ENCODE measurements around the gene BDKRB1.

Gene BDKRB1

DNA sequence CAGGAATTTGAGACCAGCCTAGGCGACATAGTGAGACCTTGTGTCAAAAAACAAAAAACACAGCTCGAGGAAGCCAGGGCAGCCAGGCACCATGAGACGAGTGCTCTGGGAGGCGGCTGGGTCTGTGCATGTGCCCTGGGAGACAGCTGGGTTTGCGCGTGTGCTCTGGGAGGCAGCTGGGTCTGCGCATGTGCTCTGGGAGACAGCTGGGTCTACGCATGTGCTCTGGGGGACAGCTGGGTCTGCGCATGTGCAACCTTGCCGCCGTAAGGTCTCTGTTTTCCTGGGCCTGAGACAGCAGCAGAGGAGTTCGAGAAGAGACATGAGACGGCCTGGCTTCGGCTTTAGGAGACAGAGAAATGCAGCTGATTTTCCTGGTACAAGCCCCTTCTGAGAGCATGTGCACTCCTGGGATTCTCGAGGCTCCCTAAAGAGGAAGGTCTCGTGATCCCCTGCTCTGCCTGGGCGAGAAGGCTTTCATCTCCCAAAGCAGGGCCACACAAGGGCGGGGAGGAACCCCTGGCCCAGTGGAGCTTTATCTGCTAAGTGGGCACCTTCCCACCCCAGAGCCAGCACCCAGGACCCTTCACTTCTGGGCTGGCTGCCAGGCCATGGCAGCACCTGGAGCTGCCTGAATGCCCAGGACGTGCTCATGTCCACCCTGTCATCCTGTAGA, 3.5 kb upstream of the BDKRB1 start:
- Histone ChIP-seq H2BK15ac (ENCODE audit: low read length) (no peak overlapping the region), H4K91ac (ENCODE audit: low read depth, low read length, poor library complexity) (no peak overlapping the region), H2AFZ (ENCODE audit: low read length) (no peak overlapping the region), H3K23ac (ENCODE audit: low read depth, low read length, poor library complexity) (no peak overlapping the region), H3K36me3 (replicated peaks in 1 of 2; ENCODE audit: control insufficient read depth in 2 of 2, insufficient read depth in 2 of 2, low read length in 2 of 2) (no peaks in the 10 kb centered on the region), H2AK5ac (ENCODE audit: low read depth, low read length) (no peak overlapping the region), H3K4me2 (ENCODE audit: insufficient read depth, low read length, poor library complexity, severe bottlenecking) (no peak overlapping the region), H3K14ac (ENCODE audit: low read length) (no peak overlapping the region), H3K4ac (ENCODE audit: low read length) (no peak overlapping the region), H3K4me3 (ENCODE audit: low read length in 2 of 2) (no peak overlapping the region), H4K8ac (ENCODE audit: low read depth, low read length) (no peak overlapping the region), H3K18ac (ENCODE audit: low read length) (peak overlapping the region; percentile 15), H2BK5ac (ENCODE audit: low read length) (no peak overlapping the region), H3K4me1 (ENCODE audit: control insufficient read depth in 2 of 2, insufficient read depth in 1 of 2, low read depth in 1 of 2, low read length in 2 of 2) (peaks cover 0 to 7% of the 10 kb centered on the region in 2 donors), H2BK120ac (ENCODE audit: low read depth, low read length) (no peak overlapping the region), H3K79me1 (ENCODE audit: low read depth, low read length) (no peaks in the 10 kb centered on the region), H3K9ac (ENCODE audit: low read depth, low read length, poor library complexity) (no peak overlapping the region), H3K9me3 (replicated peaks in 1 of 2; ENCODE audit: control insufficient read depth in 2 of 2, insufficient read depth in 1 of 2, low read depth in 1 of 2, low read length in 2 of 2) (no peaks in the 10 kb centered on the region), H3K27ac (replicated peaks; ENCODE audit: low read length) (no peak overlapping the region), H2BK12ac (ENCODE audit: low read length) (no peak overlapping the region), H3K27me3 (ENCODE audit: control insufficient read depth in 3 of 3, insufficient read depth in 3 of 3, low read depth in 1 of 3, low read length in 3 of 3) (peaks cover 0 to 3% (median 0%) of the 10 kb centered on the region in 3 experiments)
- DNase-seq (ENCODE audit: low spot score): no peak
- no CpG with 5 or more reads among the region's 19 CpGs for WGBS, 2 donors (ENCODE audit: extremely low coverage in 2 of 2, insufficient read length in 2 of 2, insufficient replicate concordance in 1 of 2)

- DNase-seq (ENCODE audit: low spot score): no peak
- Histone ChIP-seq H3K18ac (ENCODE audit: low read length) (no peak overlapping the region), H3K23ac (ENCODE audit: low read depth, low read length, poor library complexity) (no peak overlapping the region), H3K4ac (ENCODE audit: low read length) (no peak overlapping the region), H3K4me1 (ENCODE audit: control insufficient read depth in 2 of 2, insufficient read depth in 1 of 2, low read depth in 1 of 2, low read length in 2 of 2) (peaks cover 0 to 7% of the 10 kb centered on the region in 2 donors), H2BK15ac (ENCODE audit: low read length) (no peak overlapping the region), H3K9ac (ENCODE audit: low read depth, low read length, poor library complexity) (no peak overlapping the region), H4K8ac (ENCODE audit: low read depth, low read length) (no peak overlapping the region), H2BK120ac (ENCODE audit: low read depth, low read length) (no peak overlapping the region), H3K27me3 (ENCODE audit: control insufficient read depth in 3 of 3, insufficient read depth in 3 of 3, low read depth in 1 of 3, low read length in 3 of 3) (peaks cover 0 to 3% (median 0%) of the 10 kb centered on the region in 3 experiments), H3K14ac (ENCODE audit: low read length) (no peak overlapping the region), H2BK12ac (ENCODE audit: low read length) (no peak overlapping the region), H3K27ac (replicated peaks; ENCODE audit: low read length) (no peak overlapping the region), H3K4me2 (ENCODE audit: insufficient read depth, low read length, poor library complexity, severe bottlenecking) (no peak overlapping the region), H2AFZ (ENCODE audit: low read length) (no peak overlapping the region), H3K4me3 (ENCODE audit: low read length in 2 of 2) (no peak overlapping the region), H3K79me1 (ENCODE audit: low read depth, low read length) (no peaks in the 10 kb centered on the region), H2AK5ac (ENCODE audit: low read depth, low read length) (no peak overlapping the region), H3K36me3 (replicated peaks in 1 of 2; ENCODE audit: control insufficient read depth in 2 of 2, insufficient read depth in 2 of 2, low read length in 2 of 2) (no peaks in the 10 kb centered on the region), H4K91ac (ENCODE audit: low read depth, low read length, poor library complexity) (no peak overlapping the region), H2BK5ac (ENCODE audit: low read length) (no peak overlapping the region), H3K9me3 (replicated peaks in 1 of 2; ENCODE audit: control insufficient read depth in 2 of 2, insufficient read depth in 1 of 2, low read depth in 1 of 2, low read length in 2 of 2) (no peaks in the 10 kb centered on the region)
- no CpG with 5 or more reads among the region's 9 CpGs for WGBS, 2 donors (ENCODE audit: extremely low coverage in 2 of 2, insufficient read length in 2 of 2, insufficient replicate concordance in 1 of 2)
Measured at GRCh38 chr14:96252999-96253539, 2.9 kb upstream of the BDKRB1 start.

GRCh38 chr14:96254687-96255086, 1.3 kb upstream of the BDKRB1 start:
- no peak overlapping the region for H3K4me3 ChIP-seq (ENCODE audit: low read length in 2 of 2)
- H2BK12ac ChIP-seq (ENCODE audit: low read length): no peak overlapping the region
- H3K4me2 ChIP-seq (ENCODE audit: insufficient read depth, low read length, poor library complexity, severe bottlenecking): no peak overlapping the region
- peaks cover 0 to 3% (median 0%) of the 10 kb centered on the region in 3 experiments for H3K27me3 ChIP-seq (ENCODE audit: control insufficient read depth in 3 of 3, insufficient read depth in 3 of 3, low read depth in 1 of 3, low read length in 3 of 3)
- no peaks in the 10 kb centered on the region for H3K36me3 ChIP-seq (replicated peaks in 1 of 2; ENCODE audit: control insufficient read depth in 2 of 2, insufficient read depth in 2 of 2, low read length in 2 of 2)
- H3K4me1 ChIP-seq (ENCODE audit: control insufficient read depth in 2 of 2, insufficient read depth in 1 of 2, low read depth in 1 of 2, low read length in 2 of 2): peaks cover 0 to 7% of the 10 kb centered on the region in 2 donors
- peaks cover 0 to 2% of the 10 kb centered on the region in 2 donors for H3K9me3 ChIP-seq (replicated peaks in 1 of 2; ENCODE audit: control insufficient read depth in 2 of 2, insufficient read depth in 1 of 2, low read depth in 1 of 2, low read length in 2 of 2)
- H4K91ac ChIP-seq (ENCODE audit: low read depth, low read length, poor library complexity): no peak overlapping the region
- H4K8ac ChIP-seq (ENCODE audit: low read depth, low read length): no peak overlapping the region
- no peak overlapping the region for H3K14ac ChIP-seq (ENCODE audit: low read length)
- H2AFZ ChIP-seq (ENCODE audit: low read length): no peak overlapping the region
- no peak overlapping the region for H3K27ac ChIP-seq (replicated peaks; ENCODE audit: low read length)
- no peak overlapping the region for H2BK120ac ChIP-seq (ENCODE audit: low read depth, low read length)
- no peak overlapping the region for H2AK5ac ChIP-seq (ENCODE audit: low read depth, low read length)
- H3K9ac ChIP-seq (ENCODE audit: low read depth, low read length, poor library complexity): no peak overlapping the region
- no peak overlapping the region for H3K4ac ChIP-seq (ENCODE audit: low read length)
- H2BK5ac ChIP-seq (ENCODE audit: low read length): no peak overlapping the region
- H2BK15ac ChIP-seq (ENCODE audit: low read length): no peak overlapping the region
- no CpG with 5 or more reads among the region's 11 CpGs for WGBS, 2 donors (ENCODE audit: extremely low coverage in 2 of 2, insufficient read length in 2 of 2, insufficient replicate concordance in 1 of 2)
- H3K18ac ChIP-seq (ENCODE audit: low read length): peak overlapping the region; percentile 30
- no peak for DNase-seq (ENCODE audit: low spot score)
- H3K23ac ChIP-seq (ENCODE audit: low read depth, low read length, poor library complexity): no peak overlapping the region
- H3K79me1 ChIP-seq (ENCODE audit: low read depth, low read length): no peaks in the 10 kb centered on the region

DNA sequence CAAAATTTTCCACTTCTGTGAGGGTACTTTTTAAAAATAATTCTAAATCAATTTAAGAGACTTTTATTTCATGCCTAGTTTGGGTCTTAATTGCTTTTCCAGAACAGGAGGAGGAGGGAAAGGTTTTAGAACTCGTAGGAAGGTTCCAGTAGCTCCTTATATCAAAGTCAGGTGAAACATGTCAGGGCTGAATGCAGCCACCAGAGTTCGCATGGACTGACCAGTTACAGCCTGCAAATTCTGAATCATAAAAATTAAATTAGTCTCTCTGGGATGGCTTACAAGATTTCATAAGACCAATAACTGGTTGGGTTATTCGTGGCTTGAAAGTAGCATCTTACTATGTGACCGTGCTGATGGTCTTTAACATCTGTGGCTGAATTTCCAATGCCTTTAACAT, 397 bp downstream of the BDKRB1 start:
- Histone ChIP-seq H3K4ac (ENCODE audit: low read length) (no peak overlapping the region), H3K4me1 (ENCODE audit: control insufficient read depth in 2 of 2, insufficient read depth in 1 of 2, low read depth in 1 of 2, low read length in 2 of 2) (peaks cover 0 to 7% of the 10 kb centered on the region in 2 donors), H3K23ac (ENCODE audit: low read depth, low read length, poor library complexity) (no peak overlapping the region), H3K9me3 (replicated peaks in 1 of 2; ENCODE audit: control insufficient read depth in 2 of 2, insufficient read depth in 1 of 2, low read depth in 1 of 2, low read length in 2 of 2) (peaks cover 0 to 3% of the 10 kb centered on the region in 2 donors), H3K4me3 (ENCODE audit: low read length in 2 of 2) (no peak overlapping the region), H2BK120ac (ENCODE audit: low read depth, low read length) (no peak overlapping the region), H3K27me3 (ENCODE audit: control insufficient read depth in 3 of 3, insufficient read depth in 3 of 3, low read depth in 1 of 3, low read length in 3 of 3) (no peaks in the 10 kb centered on the region), H2BK15ac (ENCODE audit: low read length) (no peak overlapping the region), H4K91ac (ENCODE audit: low read depth, low read length, poor library complexity) (no peak overlapping the region), H2AK5ac (ENCODE audit: low read depth, low read length) (no peak overlapping the region), H3K14ac (ENCODE audit: low read length) (no peak overlapping the region), H2BK5ac (ENCODE audit: low read length) (no peak overlapping the region), H2AFZ (ENCODE audit: low read length) (no peak overlapping the region), H3K27ac (replicated peaks; ENCODE audit: low read length) (no peak overlapping the region), H3K79me1 (ENCODE audit: low read depth, low read length) (no peaks in the 10 kb centered on the region), H4K8ac (ENCODE audit: low read depth, low read length) (no peak overlapping the region), H3K9ac (ENCODE audit: low read depth, low read length, poor library complexity) (no peak overlapping the region), H3K36me3 (replicated peaks in 1 of 2; ENCODE audit: control insufficient read depth in 2 of 2, insufficient read depth in 2 of 2, low read length in 2 of 2) (no peaks in the 10 kb centered on the region), H3K18ac (ENCODE audit: low read length) (no peak overlapping the region), H2BK12ac (ENCODE audit: low read length) (no peak overlapping the region), H3K4me2 (ENCODE audit: insufficient read depth, low read length, poor library complexity, severe bottlenecking) (no peak overlapping the region)
- no CpG with 5 or more reads among the region's 4 CpGs for WGBS, 2 donors (ENCODE audit: extremely low coverage in 2 of 2, insufficient read length in 2 of 2, insufficient replicate concordance in 1 of 2)
- DNase-seq (ENCODE audit: low spot score): no peak
